NK-92 treated with Interleukin-12 subunit alpha and Interleukin-12 subunit beta, amount 100 ng/mL, for 24 hours (cell line): ENCODE data around the gene PGP.

Experiments used
- DNase-seq: peaks from one replicate; lab custom pipeline; 2025; lab: John Stamatoyannopoulos, UW

Gene PGP

DNA sequence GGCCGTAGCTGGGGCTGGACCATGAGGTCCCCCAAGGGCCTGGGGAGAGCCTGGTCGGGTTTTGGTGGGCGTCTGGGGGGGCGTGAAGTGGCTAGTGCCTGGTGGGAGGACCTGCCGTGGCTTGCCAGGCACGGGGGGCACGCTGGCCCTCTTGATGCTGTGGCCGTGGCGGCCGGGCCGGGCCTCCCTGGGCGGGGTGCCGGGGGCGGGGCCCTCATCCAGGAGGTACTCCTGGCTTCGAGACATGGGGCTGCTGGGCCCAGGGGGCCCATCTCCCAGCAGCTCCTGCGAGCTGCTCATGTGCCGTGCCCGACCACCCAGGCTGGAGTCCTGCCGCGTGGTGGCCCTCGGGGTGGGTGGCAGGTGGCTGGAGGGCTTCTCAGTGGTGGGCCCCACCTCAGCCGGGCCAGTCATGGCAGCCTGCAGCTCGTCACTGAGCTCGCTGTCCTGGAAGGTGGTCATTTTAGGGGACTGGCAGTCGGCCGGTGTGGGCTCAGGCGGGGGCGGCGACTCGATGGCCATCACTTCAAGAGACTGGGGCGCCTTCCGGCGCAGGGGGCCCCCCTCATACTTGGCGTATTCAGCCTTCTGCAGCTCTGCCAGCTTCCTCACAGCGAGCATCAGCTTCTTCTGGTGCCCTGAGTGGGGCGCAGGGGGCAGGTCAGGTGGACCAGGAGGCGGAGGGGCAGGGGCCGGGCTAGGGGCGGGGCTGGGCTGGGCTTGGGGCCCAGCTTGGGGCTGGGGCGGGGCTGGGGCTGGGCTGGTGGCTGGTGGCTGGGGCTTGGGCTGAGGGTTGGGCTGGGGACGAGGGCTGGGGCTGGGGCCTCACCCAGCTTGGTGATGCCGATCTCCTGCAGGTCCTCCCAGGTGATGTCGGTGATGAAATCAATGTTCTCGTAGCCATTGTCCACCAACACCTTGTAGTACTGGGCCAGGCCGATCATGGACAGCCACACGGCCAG lies 33.4 kb downstream of the PGP start:
- no peak for DNase-seq

DNA sequence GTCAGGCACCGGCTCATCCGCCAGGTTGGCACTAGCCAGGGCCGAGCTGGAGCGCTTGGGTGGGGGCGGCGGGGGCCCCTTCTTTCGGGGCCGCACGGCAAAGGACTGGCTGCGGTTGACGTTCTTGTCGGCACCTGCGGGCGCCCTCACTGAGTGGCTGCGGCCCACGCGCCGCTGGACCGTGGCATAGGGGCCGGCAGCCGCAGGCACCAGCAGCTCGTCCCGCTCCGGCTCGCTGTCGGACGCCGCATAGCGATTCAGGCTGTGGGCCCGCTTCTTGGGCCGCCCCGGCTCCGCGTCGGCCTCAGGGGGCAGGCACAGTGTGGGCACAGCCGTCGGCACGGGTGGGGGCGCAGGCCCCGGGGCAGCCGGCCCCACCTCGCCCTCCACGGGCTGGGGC lies 34.2 kb downstream of the PGP start:
- no peak for DNase-seq

DNA sequence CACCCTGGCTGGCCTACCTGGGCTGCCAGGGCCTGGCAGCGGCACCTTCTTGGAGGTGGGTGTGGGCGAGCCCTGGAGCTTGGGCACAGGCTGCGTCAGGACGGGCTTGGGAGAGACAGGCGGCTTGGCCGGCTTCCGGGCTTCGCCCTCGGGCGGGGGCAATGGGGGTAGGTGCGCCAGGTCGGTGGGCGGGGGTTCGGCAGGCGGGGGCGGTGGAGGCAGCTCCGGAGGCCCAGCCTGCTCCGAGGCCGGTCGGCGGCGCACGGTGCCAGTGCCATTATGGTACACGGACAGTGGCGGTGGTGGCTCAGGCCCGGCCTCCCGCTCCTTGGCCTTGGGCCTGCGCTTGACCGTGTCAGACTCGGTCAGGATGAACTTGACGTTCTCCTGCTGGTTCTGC lies 35.1 kb downstream of the PGP start:
- DNase-seq: no peak

DNA sequence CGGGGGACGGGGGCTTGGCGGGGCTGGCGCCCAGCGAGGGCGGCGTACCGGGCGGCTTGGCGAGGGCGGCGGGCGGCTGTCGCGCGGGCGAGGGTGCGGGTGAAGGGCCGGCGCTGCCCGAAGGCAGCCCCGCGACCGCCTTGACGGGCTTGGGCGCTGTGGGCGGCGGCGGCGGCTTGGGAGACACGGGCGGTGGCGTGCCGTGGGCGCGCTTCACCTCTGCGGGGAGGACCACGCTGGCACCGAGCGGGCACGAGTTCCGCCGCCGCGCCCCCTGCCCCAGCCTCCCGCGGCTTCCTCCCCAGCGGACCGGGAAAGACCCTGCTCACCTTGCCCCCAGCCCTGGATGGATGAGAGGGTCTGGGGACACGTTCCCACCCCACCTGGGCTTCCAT lies 35.5 kb downstream of the PGP start:
- DNase-seq: no peak

DNA sequence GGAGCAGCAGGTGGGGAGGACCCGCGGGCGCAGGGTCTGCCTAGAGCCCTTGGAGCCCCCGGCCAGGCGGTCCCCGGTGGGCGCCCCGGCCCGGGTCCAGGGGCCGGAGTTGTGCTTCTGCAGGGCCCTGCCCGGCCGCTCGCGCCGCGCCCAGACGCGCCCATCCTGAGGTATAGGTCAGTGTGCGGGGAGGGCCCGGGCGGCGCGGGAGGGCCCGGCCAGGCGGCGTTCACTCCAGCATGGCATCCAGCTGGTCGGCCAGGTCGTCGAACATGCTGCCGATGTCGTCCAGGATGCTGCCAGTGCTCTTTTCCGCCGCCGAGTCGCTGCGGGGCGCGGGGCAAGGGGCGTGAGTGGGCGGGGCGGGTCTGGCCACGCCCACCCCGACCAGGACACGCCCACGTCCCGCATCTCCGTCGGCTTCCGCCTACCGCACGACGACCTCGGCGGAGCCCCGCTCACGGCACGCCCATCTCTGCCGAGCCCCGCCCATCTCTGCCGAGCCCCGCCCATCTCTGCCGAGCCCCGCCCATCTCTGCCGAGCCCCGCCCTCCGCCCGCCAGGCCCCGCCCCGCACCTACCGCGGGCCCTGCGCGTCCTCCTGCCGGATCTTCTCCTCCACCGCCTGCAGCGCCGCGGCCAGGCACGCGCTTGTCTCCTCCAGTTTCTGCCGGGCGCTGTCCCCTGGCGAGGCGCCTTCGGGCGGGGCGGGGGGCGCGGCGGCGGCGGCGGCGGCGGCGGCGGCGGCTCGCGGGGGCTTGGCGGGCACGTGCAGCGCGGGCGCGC lies 36.1 kb downstream of the PGP start:
- DNase-seq: no peak

DNA sequence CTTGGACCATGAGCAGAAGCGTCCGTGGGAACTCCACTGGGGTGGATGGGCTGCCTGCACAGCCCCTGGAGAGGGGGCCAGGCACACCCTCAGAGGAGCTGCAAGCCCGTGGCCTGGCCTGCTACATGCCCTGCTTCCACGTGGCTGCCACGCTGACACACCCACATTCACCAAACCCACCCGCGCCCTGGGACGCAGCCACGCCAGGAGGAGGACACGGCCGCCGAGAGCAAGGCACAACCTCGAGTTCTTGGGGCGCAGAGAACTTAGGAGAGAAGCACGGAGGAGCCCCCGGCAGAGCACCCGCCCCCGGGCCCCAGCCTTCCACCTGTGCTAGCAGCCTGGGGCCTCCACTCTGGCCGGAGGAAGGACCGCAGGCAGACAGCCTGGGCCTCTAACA lies 37.1 kb downstream of the PGP start:
- DNase-seq: no peak

DNA sequence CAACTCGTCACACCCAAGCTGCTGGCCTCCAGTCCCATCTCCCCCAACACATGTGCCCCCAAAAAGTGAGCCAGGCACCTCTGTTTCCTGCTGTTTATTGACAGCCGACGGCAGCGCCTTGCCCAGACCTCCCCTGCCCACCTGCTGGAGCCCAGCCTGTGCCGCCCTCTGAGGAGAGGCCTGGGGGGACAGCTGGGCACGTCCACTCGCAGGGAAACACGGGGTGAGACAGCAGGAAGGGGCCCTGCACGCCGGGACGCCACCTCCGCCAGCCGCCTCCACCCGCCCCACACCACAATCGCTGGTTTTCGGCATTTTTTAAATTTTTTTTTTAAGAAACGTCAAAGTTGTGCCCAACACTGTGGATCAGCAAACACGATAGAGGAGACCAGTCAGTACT lies 37.5 kb downstream of the PGP start:
- no peak for DNase-seq

DNA sequence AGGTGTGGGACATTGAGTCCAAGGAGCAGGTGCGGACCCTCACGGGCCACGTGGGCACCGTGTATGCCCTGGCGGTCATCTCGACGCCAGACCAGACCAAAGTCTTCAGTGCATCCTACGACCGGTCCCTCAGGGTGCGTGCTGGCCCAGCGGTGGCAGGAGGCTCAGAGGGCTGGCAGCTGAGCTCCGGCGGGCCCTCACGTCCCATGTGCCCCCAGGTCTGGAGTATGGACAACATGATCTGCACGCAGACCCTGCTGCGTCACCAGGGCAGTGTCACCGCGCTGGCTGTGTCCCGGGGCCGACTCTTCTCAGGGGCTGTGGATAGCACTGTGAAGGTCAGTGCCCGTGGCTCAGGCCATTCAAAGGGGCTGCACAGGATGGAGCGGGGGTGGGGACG lies 38.6 kb downstream of the PGP start:
- no peak for DNase-seq

DNA sequence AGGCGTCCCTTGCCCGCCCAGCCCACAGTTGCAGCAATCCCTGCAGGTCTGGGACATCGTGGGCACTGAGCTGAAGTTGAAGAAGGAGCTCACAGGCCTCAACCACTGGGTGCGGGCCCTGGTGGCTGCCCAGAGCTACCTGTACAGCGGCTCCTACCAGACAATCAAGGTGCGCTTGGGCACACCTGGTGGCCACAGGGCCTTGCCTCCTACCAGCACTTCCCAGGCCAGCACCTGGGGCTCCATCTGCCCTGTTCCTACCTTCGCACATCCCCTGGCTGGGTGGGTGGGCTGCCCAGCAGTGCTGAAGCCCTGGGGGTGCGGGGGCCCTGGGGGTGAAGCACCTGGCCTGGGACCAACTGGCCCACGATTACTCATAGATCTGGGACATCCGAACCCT lies 39.2 kb downstream of the PGP start:
- DNase-seq: no peak

DNA sequence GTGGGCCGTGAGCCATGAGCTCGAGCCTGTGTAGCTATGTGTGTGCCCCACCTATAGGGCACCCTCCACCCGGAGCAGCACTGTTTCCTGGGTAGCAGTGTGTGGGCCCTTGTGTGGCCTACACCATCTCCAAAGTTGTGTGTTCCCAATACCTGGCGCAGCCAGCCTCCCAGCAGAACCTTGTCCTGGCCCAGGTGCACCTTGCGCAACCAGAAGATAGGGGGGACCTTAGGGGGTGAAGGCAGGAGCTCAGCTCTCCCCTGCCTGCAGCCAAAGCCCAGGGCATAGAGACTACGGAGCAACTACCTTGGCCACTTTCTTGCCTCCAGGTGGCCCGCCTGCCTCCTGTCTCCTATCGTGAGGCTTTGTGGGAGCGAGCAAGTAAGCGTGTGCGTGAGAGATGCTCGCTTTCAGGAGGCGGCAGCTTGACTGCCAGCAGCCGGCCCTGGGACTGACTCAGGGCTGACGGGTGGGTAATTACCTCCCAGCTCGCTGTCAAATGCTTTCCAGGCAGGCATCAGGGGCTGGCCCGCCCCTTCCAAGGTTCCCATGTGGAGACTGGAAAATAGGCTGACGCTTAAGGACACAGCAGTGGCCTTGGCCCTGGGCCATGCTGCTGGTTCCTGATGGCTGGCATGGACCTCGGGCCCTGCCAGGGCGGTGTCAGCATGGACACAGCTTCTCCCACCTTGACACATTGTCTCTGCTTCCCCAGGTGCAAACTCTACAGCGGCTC lies 40.1 kb downstream of the PGP start:
- no peak for DNase-seq

DNA sequence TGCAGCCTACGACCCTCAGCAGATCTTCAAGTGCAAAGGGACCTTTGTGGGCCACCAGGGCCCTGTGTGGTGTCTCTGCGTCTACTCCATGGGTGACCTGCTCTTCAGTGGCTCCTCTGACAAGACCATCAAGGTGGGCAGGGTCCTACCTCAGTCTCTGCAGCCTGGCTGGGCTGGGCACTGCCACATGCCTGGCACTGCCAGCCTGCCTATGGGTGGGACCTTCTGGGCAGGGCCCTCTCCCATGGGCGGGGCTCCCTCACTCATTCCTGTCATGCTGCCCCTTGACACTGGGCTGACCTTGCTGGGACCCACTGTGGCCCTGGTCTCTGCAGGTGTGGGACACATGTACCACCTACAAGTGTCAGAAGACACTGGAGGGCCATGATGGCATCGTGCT lies 40.7 kb downstream of the PGP start:
- no peak for DNase-seq

DNA sequence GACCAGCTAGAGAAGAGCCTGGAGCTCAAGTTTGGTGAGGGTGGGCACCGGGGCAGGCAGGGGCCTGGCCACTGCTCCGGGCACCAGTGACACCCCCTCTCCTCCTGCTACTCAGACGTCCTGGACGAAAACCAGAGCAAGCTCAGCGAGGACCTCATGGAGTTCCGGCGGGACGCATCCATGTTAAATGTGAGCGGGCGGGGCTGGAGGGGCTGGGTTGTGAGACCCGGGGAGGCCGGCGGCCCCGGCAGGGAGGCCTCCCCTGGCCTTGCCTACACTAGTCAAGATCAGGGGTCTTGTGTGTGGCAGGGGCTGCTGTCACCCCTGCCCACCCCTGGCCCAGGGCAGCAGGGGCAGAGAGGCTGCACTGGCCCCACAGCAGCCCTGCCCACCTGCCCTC lies 41.3 kb downstream of the PGP start:
- DNase-seq: no peak

DNA sequence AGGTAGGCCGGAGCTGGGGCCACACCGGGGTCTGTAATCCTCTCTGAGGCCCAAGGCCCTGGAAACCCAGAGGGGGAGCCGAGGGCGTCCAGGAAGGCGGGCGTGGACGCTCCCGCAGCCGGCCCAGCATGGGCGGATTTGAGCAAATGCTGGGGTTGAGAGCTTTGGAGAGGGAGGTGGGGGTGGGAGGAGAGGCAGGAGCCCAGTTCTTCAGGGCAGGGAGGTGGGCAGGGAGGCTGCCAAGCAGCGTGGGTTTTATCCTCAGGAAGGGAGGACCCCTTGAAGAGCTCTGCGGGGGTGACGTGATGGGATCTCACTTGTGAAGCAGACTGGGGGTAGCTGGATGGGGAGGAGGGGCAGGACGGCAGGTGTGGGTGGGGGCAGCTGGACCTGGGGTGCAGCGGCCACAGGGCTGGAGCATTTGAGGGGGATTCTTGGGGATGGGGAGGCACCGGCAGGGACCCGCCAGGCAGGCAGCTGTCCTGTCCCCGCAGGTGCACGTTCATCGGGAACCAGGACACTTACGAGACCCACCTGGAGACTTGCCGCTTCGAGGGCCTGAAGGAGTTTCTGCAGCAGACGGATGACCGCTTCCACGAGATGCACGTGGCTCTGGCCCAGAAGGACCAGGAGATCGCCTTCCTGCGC lies 41.8 kb downstream of the PGP start:
- DNase-seq: no peak

DNA sequence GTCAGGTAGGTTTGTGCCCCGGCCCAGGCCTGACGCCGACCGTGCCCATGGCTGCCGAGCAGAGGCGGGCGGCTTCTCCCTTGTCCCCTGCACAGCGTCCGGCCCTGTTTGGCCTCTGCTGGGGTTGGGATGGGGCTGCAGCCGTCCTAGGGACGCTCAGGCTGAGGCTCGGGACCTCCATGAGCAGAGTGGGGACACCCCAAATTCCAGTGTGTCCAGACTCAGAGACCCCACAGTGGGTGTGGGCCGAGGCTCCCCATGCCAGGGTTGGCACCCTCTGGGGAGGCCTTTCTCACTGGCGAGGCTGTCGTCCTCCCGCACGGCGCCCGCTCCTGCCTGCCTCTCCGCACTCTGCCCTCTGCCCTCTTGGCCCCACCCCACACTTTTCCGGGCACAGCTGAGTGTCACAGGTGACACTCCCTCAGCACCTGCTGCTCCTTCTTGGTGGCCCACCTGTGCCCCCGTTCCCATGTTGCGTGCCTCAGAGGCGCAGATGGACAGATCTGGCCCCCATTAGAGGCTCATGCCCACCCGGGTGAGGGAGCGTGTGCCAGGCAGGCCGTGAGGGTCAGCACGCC lies 43.0 kb downstream of the PGP start:
- no peak for DNase-seq

DNA sequence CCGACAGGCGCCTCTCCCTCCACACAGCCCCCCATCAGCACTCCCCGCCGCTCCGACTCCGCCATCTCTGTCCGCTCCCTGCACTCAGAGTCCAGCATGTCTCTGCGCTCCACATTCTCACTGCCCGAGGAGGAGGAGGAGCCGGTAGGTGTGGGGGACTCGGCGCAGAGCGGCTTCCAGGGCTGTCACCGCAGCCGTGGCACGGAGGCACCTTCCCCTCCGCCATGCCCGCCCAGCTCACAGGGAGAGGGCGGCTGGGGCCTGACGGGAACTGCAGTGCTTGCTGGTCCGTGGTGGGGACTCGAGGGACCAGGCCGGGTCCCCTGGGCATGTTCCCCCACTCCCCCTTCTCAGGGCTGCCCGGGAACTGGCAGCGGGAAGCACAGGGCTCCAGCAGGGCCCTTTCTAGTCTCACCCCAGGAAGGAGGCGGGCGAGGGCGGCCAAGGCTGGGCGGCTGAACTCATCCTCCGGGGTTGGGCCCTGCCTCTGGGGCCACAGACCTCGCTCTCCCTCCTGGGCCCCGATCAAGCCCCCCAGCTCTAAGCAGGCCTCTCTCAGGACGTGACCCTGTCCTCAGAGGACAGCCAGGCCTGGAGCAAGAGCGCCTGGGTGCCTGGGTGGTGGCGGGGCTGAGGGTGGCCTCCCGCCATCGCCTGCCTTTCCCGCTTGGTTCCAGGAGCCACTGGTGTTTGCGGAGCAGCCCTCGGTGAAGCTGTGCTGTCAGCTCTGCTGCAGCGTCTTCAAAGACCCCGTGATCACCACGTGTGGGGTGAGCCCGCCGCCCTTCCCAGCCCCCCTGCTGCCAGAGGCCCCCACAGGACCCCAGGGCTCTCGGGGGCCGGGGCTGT lies 43.8 kb downstream of the PGP start:
- DNase-seq: no peak

DNA sequence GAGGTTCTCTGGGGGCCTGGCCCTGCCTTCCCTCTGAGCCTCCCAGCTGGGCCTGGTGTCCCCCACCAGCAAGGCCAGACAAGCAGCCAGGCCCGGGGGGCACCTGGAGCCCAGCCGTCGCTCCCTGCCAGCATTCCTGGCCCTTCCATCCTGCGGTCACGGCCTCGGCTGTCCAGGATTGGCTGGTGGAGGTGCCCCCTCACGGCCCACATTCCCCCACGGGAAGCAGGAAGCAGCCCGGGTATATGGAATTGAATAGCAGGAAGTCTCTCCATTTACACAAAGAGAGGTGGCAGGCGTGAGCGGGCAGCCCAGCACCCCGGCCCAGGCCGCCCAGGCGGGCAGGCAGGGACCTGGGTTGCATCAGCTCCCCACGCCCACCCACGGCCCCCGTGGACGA lies 44.6 kb downstream of the PGP start:
- DNase-seq: no peak

DNA sequence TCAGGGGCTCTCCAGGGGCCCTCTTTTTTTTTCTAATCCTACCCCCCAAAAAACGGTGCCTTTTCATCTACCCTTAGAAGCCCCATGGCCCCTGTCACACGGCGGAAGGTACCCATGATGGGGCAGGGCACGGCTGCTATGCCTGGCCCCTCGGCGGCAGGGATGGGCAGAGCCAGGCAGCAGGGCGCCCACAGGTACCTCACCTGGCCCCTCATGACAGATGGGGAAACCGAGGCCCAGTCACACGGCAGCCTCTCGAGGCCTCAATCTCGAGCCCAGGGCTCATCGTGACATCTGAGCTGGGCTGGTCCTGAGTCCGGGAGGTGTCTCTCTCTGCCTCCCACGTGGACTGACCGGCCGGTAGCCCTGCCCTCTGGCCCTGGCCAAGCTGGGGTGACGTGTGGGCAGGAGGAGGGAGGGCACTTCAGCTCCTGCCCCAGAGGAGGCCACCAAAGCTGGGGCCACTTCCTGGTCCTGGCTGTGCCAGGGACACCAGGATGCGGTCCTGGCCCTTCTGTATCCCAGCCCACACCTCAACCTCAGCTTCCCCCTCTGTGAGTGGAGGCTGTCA lies 47.5 kb downstream of the PGP start:
- no peak for DNase-seq

DNA sequence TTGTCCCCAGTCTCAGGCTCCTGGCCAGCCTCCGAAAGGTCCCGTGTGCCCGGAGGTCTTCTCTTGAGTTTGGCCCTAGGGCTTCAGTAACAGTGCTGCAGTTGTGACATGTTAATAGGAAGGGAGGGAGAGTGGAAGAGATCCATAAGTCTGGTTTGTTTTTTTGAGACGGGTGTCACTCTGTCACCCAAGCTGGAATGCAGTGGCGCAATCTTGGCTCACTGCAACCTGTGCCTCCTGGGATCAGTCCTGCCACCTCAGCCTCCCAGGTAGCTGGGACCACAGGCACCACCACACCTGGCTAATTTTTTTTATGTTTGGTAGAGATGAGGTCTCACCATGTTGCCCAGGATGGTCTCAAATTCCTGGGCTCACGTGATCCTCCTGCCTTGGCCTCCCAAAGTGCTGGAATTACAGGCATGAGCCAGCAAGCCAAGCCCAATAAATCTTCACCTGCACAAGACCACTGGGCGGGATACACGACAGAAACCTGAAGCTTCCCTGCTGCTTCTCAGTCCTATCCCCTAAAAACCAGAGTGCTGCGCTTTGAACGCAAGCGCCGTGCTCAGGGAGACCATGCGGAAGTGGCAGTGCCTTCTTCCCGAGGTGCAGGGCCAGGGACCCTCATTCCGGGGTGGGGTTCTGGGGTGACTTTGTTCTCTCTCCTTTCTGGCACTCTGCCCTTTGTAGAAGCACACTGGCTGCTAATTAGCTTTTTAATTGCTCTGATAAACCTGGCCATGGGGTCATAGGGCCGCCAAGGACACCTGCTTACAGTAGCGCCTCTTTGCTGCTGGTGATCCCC lies 48.2 kb downstream of the PGP start:
- no peak for DNase-seq

DNA sequence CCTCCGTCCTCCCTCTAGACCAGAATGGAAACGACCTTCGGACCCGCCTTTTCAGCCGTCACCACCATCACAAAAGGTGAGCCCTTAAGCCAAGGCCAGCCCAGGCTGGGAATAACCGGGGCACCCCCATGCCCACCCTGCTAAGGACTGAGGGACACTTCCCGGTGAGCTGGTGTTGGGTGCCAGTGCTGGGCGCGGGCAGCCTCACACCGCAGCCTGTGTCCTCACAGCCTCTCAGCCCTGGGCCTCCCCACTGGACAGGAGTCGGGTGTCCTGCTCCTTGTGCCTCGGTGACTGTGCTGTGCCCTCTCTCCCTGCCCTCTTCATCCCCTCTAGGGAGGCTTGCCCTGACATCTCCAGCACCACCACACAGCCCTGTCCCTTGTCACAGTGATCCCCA lies 48.8 kb downstream of the PGP start:
- no peak for DNase-seq
